HepG2 (cell line): ENCODE data around the gene NT5C1B. TPM values are rescaled to one million over a fixed set of nuclear protein-coding genes. Genes with fewer than 3 reads are reported as not detected.

Experiments used
- ARID3A ChIP-seq: IDR thresholded peaks from 2 replicates; pipeline ENCODE4 v1.6.1; 2012; ENCODE audit warnings: low read depth, low read length, improper control_type of control experiment
- CTCF ChIP-seq: sonication (generic); formaldehyde crosslinking; IDR thresholded peaks from 2 replicates; pipeline ENCODE4 v1.5.0; 2020; ENCODE audit warnings: mild to moderate bottlenecking, missing genetic modification reagents, moderate library complexity
- FOXK1 ChIP-seq: sonication (generic); formaldehyde crosslinking; IDR thresholded peaks from 2 replicates; pipeline ENCODE4 v1.4.0; 2020; ENCODE audit warnings: low read depth, missing genetic modification reagents, borderline replicate concordance
- HMGXB4 ChIP-seq, 2 experiments: sonication (generic) in 1 of 2; formaldehyde crosslinking in 1 of 2; IDR thresholded peaks; 2 replicates each; pipeline versions ENCODE4 v1.4.0 to v1.6.1; 2018 to 2020; ENCODE audit warnings: missing genetic modification reagents in 2 of 2, borderline replicate concordance in 1 of 2, low read depth in 1 of 2, mild to moderate bottlenecking in 1 of 2, missing biosample characterization in 1 of 2
- KDM4B ChIP-seq: sonication (generic); formaldehyde crosslinking; IDR thresholded peaks from 2 replicates; pipeline ENCODE4 v1.4.0; 2020; ENCODE audit warnings: missing genetic modification reagents
- POLR2A ChIP-seq, 2 experiments: IDR thresholded peaks; 2 replicates each; pipeline ENCODE4 v1.6.1; 2011; ENCODE audit warnings: low read depth in 2 of 2, low read length in 2 of 2, mild to moderate bottlenecking in 1 of 2, moderate library complexity in 1 of 2; ENCODE audit not compliant: insufficient read depth in 1 of 2
- RARG ChIP-seq: sonication (generic); formaldehyde crosslinking; IDR thresholded peaks from 2 replicates; pipeline ENCODE4 v1.4.0; 2020; ENCODE audit warnings: low read depth, mild to moderate bottlenecking, missing genetic modification reagents
- RELA ChIP-seq: sonication (generic); formaldehyde crosslinking; IDR thresholded peaks from 2 replicates; pipeline ENCODE4 v1.4.0; 2020; ENCODE audit warnings: missing genetic modification reagents
- SALL1 ChIP-seq: sonication (generic); formaldehyde crosslinking; IDR thresholded peaks from 2 replicates; pipeline ENCODE4 v1.8.0; 2022; ENCODE audit warnings: mild to moderate bottlenecking, missing genetic modification reagents
- SUZ12 ChIP-seq: fragments of 150-350 bp; IDR thresholded peaks from 2 replicates; pipeline ENCODE4 v1.6.1; 2014; ENCODE audit warnings: low read depth, low read length
- THAP8 ChIP-seq: sonication (generic); formaldehyde crosslinking; IDR thresholded peaks from 2 replicates; pipeline ENCODE4 v1.5.1; 2020; ENCODE audit warnings: missing genetic modification reagents, mild to moderate bottlenecking, borderline replicate concordance
- THAP9 ChIP-seq: sonication (generic); formaldehyde crosslinking; IDR thresholded peaks from 2 replicates; pipeline ENCODE4; 2020; ENCODE audit warnings: missing genetic modification reagents, mild to moderate bottlenecking, borderline replicate concordance
- ZNF605 ChIP-seq: sonication (generic); formaldehyde crosslinking; IDR thresholded peaks from 2 replicates; pipeline ENCODE4 v1.8.0; 2022; ENCODE audit warnings: mild to moderate bottlenecking, missing genetic modification reagents
- polyA plus RNA-seq, 8 experiments: library from polyadenylated mRNA; depleted of rRNA in 3 of 8; stranded (reverse) in 7 of 8; unstranded in 1 of 8; fragments of >200 nt; fragmentation: Illumina TruSeq in 4 of 8; extraction: Trizol in 4 of 8; gene quantifications; 2 replicates each; pipeline versions ENCODE4 v1.2.1 to v1.2.3, GENCODE V29; 2011 to 2016; ENCODE audit warnings: low read depth in 4 of 8, missing spikeins in 1 of 8, mixed read lengths in 1 of 8; ENCODE audit not compliant: insufficient read depth in 1 of 8
- total RNA-seq, 5 experiments: library from RNA; depleted of rRNA; stranded (reverse); fragments of >200 nt; fragmentation: Illumina TruSeq; extraction: Trizol; gene quantifications; 2 replicates each; pipeline ENCODE4 v1.2.3, GENCODE V29; 2016; ENCODE audit warnings: low read depth in 1 of 5

NT5C1B gene
- total and polyA plus RNA-seq, 2 of the 13 experiments (the other 11 are each of a cell fraction or from before 2014, with no cell fraction given), result not detected

- TF ChIP-seq ZNF605 (CRISPR knock-in tag), result peak; percentile 31; the same call in 1 of the 2 replicates
- TF ChIP-seq THAP9 (CRISPR knock-in tag), result 0 out of 2 replicates have a peak, but pooled peaks have one; percentile 18
- peak; percentile 93 for TF ChIP-seq CTCF
- TF ChIP-seq THAP8 (CRISPR knock-in tag), result no peak
- TF ChIP-seq RARG (CRISPR knock-in tag), result no peak
- peak; percentile 24; the same call in 1 of the 2 replicates for TF ChIP-seq FOXK1
- TF ChIP-seq HMGXB4 (CRISPR knock-in tag; IDR thresholded peaks at IDR 0.05; ENCODE audit: borderline replicate concordance in 1 of 2, low read depth in 1 of 2), result peak in 1 of 2 experiments; percentile 24; a peak in 1 of 4 replicates
- TF ChIP-seq RELA (CRISPR knock-in tag), result 0 out of 2 replicates have a peak, but pooled peaks have one; percentile 37
- 0 out of 2 replicates have a peak, but pooled peaks have one; percentile 20 for TF ChIP-seq KDM4B (CRISPR knock-in tag)
- no peak for TF ChIP-seq POLR2A (IDR thresholded peaks at IDR 0.05; ENCODE audit: insufficient read depth in 1 of 2, low read depth in 2 of 2, low read length in 2 of 2)
- TF ChIP-seq ARID3A, result 0 out of 2 replicates have a peak, but pooled peaks have one; percentile 14
- no peak for TF ChIP-seq SUZ12
- peak; percentile 60 for TF ChIP-seq SALL1
Observed at GRCh38 chr2:18520451-18521425, 68.6 kb downstream of the NT5C1B start (continued).
